Right ventricle myocardium inferior (tissue), 1 donor: ENCODE results near the gene OR51F2. TPM values are rescaled to one million over a fixed set of nuclear protein-coding genes. Genes with fewer than 3 reads are reported as not detected.

ENCODE experiments used
- total RNA-seq: library from RNA; stranded (reverse); fragmentation: NEBNext Ultra II Directional; extraction: Animal tissue kit (Norgen Biotek cat#: 25700); gene quantifications from one replicate; pipeline ENCODE4 v1.2.1, GENCODE V29; 2021
- donor health status: DM: no; HTN: yes; CAD: no; lungs with severe emphysema.

Gene OR51F2
- total RNA-seq, 1 donor from 2014 or later: not detected

Other genes with a start within 250 kb of the OR51F2 start
- not detected for gene OR52I2, start 239.6 kb upstream of the OR51F2 start, total RNA-seq
- gene OR52I1, start 227.3 kb upstream of the OR51F2 start, total RNA-seq: not detected
- 11.6 TPM for gene TRIM68, start 213.1 kb upstream of the OR51F2 start, total RNA-seq
- gene OR51D1, start 183.8 kb upstream of the OR51F2 start, total RNA-seq: not detected
- 1.9 TPM for gene OR51E1, start 177.3 kb upstream of the OR51F2 start, total RNA-seq
- 0.30 TPM for gene OR51E2, start 123.5 kb upstream of the OR51F2 start, total RNA-seq
- not detected for gene MMP26, start 116.5 kb upstream of the OR51F2 start, total RNA-seq
- not detected for gene OR51F1, start 51.4 kb upstream of the OR51F2 start, total RNA-seq
- gene OR52R1, start 16.9 kb upstream of the OR51F2 start, total RNA-seq: not detected
- gene OR51S1, start 27.9 kb downstream of the OR51F2 start, total RNA-seq: not detected
- gene OR51T1, start 60.6 kb downstream of the OR51F2 start, total RNA-seq: not detected
- gene OR51A7, start 82.5 kb downstream of the OR51F2 start, total RNA-seq: not detected
- gene OR51G2, start 98.0 kb downstream of the OR51F2 start, total RNA-seq: not detected
- not detected for gene OR51G1, start 103.0 kb downstream of the OR51F2 start, total RNA-seq
- gene OR51A4, start 126.3 kb downstream of the OR51F2 start, total RNA-seq: not detected
- not detected for gene OR51A2, start 134.4 kb downstream of the OR51F2 start, total RNA-seq
- gene OR51L1, start 173.5 kb downstream of the OR51F2 start, total RNA-seq: not detected
- not detected for gene OR52J3, start 225.2 kb downstream of the OR51F2 start, total RNA-seq
- gene OR52E2, start 238.3 kb downstream of the OR51F2 start, total RNA-seq: not detected
- gene OR52E1, start 248.3 kb downstream of the OR51F2 start, total RNA-seq: not detected